Liver (tissue), 9 donors: ENCODE data around the gene PDE4B. TPM values are rescaled to one million over a fixed set of nuclear protein-coding genes. Genes with fewer than 3 reads are reported as not detected.

Experiments
- DNase-seq: peaks from one replicate; pipeline ENCODE4 v3.0.0-alpha.2; 2017; ENCODE audit warnings: low spot score
- H3K27ac ChIP-seq, 2 donors: one replicate each; pipeline ENCODE4 v1.7.0; 2013; ENCODE audit warnings: inconsistent platforms in 2 of 2, low read length in 2 of 2, control low read depth in 1 of 2, low read depth in 1 of 2, mild to moderate bottlenecking in 1 of 2
- H3K27me3 ChIP-seq, 4 donors: one replicate each; pipeline versions ENCODE4 v1.6.1 to v1.7.0; 2013; ENCODE audit warnings: low read length in 3 of 4, inconsistent platforms in 1 of 4, mild to moderate bottlenecking in 1 of 4, moderate library complexity in 1 of 4; ENCODE audit not compliant: control insufficient read depth in 4 of 4, insufficient read depth in 4 of 4
- H3K36me3 ChIP-seq, 4 donors: one replicate each; pipeline versions ENCODE4 v1.6.1 to v1.7.0; 2013; ENCODE audit warnings: low read length in 3 of 4, mild to moderate bottlenecking in 3 of 4, low read depth in 1 of 4, moderate library complexity in 1 of 4; ENCODE audit not compliant: control insufficient read depth in 4 of 4, insufficient read depth in 3 of 4
- H3K4me1 ChIP-seq, 4 donors: one replicate each; pipeline versions ENCODE4 v1.6.1 to v1.7.0; 2013; ENCODE audit warnings: low read length in 3 of 4, mild to moderate bottlenecking in 3 of 4, moderate library complexity in 1 of 4; ENCODE audit not compliant: control insufficient read depth in 4 of 4, insufficient read depth in 4 of 4
- H3K4me3 ChIP-seq, 3 donors: one replicate each; pipeline versions ENCODE4 v1.6.1 to v1.7.0; 2013; ENCODE audit warnings: low read length in 3 of 3, control low read depth in 1 of 3, low read depth in 1 of 3, mild to moderate bottlenecking in 1 of 3
- H3K9ac ChIP-seq, 2 donors: one replicate each; pipeline ENCODE4 v1.7.0; 2013; ENCODE audit warnings: low read length in 2 of 2, mild to moderate bottlenecking in 2 of 2, moderate library complexity in 2 of 2, control low read depth in 1 of 2, low read depth in 1 of 2
- H3K9me3 ChIP-seq, 4 donors: one replicate each; pipeline versions ENCODE4 v1.6.1 to v1.7.0; 2013; ENCODE audit warnings: low read length in 3 of 4; ENCODE audit not compliant: control insufficient read depth in 4 of 4
- ATF3 ChIP-seq: IDR thresholded peaks from 2 replicates; pipeline ENCODE4 v1.6.1; 2016; ENCODE audit warnings: antibody characterized with exemption
- CTCF ChIP-seq: fragments of 150-350 bp; IDR thresholded peaks from 2 replicates; pipeline ENCODE4 v1.5.1; 2017; ENCODE audit warnings: improper control_type of control experiment, low read depth, low read length; ENCODE audit not compliant: missing input control
- EGR1 ChIP-seq, 2 donors: IDR thresholded peaks; 2 replicates each; pipeline ENCODE4 v1.6.1; 2016 to 2018; ENCODE audit warnings: antibody characterized with exemption in 2 of 2, low read depth in 2 of 2
- FOXA1 ChIP-seq: IDR thresholded peaks from 2 replicates; pipeline ENCODE4 v1.6.1; 2016; ENCODE audit warnings: antibody characterized with exemption
- FOXA2 ChIP-seq: IDR thresholded peaks from 2 replicates; pipeline ENCODE4 v1.6.1; 2016; ENCODE audit warnings: antibody characterized with exemption
- GABPA ChIP-seq, 2 donors: IDR thresholded peaks in 1 of 2; conservative IDR thresholded peaks in 1 of 2; 2 replicates each; pipeline ENCODE4 v1.6.1; 2016; ENCODE audit warnings: antibody characterized with exemption in 2 of 2, mild to moderate bottlenecking in 1 of 2, moderate library complexity in 1 of 2
- HNF4A ChIP-seq, 2 donors: conservative IDR thresholded peaks; 2 replicates each; pipeline ENCODE4 v1.6.1; 2016; ENCODE audit warnings: antibody characterized with exemption in 2 of 2, mild to moderate bottlenecking in 2 of 2
- HNF4G ChIP-seq: IDR thresholded peaks from 2 replicates; pipeline ENCODE4 v1.6.1; 2016; ENCODE audit warnings: antibody characterized with exemption
- JUND ChIP-seq, 2 donors: IDR thresholded peaks; 2 replicates each; pipeline ENCODE4 v1.6.1; 2016; ENCODE audit warnings: antibody characterized with exemption in 2 of 2
- MAX ChIP-seq: IDR thresholded peaks from 2 replicates; pipeline ENCODE4 v1.6.1; 2016; ENCODE audit warnings: antibody characterized with exemption
- NR2F2 ChIP-seq: IDR thresholded peaks from 2 replicates; pipeline ENCODE4 v1.6.1; 2016; ENCODE audit warnings: antibody characterized with exemption
- RAD21 ChIP-seq, 2 donors: IDR thresholded peaks; 2 replicates each; pipeline ENCODE4 v1.6.1; 2016; ENCODE audit warnings: antibody characterized with exemption in 2 of 2, mild to moderate bottlenecking in 2 of 2
- REST ChIP-seq: IDR thresholded peaks from 2 replicates; pipeline ENCODE4 v1.6.1; 2016; ENCODE audit warnings: antibody characterized with exemption, mild to moderate bottlenecking
- RXRA ChIP-seq, 2 donors: IDR thresholded peaks; 2 replicates each; pipeline ENCODE4 v1.6.1; 2017 to 2018; ENCODE audit warnings: antibody characterized with exemption in 2 of 2, mild to moderate bottlenecking in 1 of 2
- SP1 ChIP-seq: IDR thresholded peaks from 2 replicates; pipeline ENCODE4 v1.6.1; 2018; ENCODE audit warnings: antibody characterized with exemption, mild to moderate bottlenecking
- TAF1 ChIP-seq: conservative IDR thresholded peaks from 2 replicates; pipeline ENCODE4 v1.6.1; 2016; ENCODE audit warnings: antibody characterized with exemption, mild to moderate bottlenecking
- YY1 ChIP-seq: IDR thresholded peaks from 2 replicates; pipeline ENCODE4 v1.6.1; 2016; ENCODE audit warnings: antibody characterized with exemption, mild to moderate bottlenecking
- ZBTB33 ChIP-seq: IDR thresholded peaks from 2 replicates; pipeline ENCODE4 v1.6.1; 2016; ENCODE audit warnings: antibody characterized with exemption
- WGBS: extraction: QIAGEN DNeasy Blood & Tissue Kit; methylation state at CpG from one replicate; pipeline ENCODE4 v1.1.7; 2013; 5-methylcytosine and 5-hydroxymethylcytosine counted together
- polyA plus RNA-seq, 2 donors: library from polyadenylated mRNA; stranded (reverse) in 1 of 2; unstranded in 1 of 2; fragments of 200-250 nt in 1 of 2; fragments of >200 nt in 1 of 2; fragmentation: Nextera tagmentation in 1 of 2; extraction: Ambion mirVana in 1 of 2; gene quantifications; one replicate each; pipeline versions ENCODE4 v1.2.1 to v1.2.3, GENCODE V29; 2013 to 2015
- total RNA-seq, 2 donors: library from RNA; depleted of rRNA; stranded (reverse); fragments of >200 nt; gene quantifications; one replicate each; pipeline ENCODE4 v1.2.3, GENCODE V29; 2014
- donor health status: healthy.
- donor health status: healthy.
- donor health status: healthy.
- donor health status: healthy.
- donor health status: healthy.

PDE4B gene
- total and polyA plus RNA-seq, 4 donors = 1.9 to 3.9 (median 2.7) TPM

GRCh38 chr1:66354311-66355201 lies 561.9 kb downstream of the PDE4B start:
- H3K36me3 ChIP-seq = peaks cover 0 to 6% (median 2%) of the 10 kb centered on the region in 4 donors
- no peak overlapping the region for H3K27ac ChIP-seq
- 59% methylated on average over 5 of the region's 5 CpGs for WGBS
- no peaks in the 10 kb centered on the region for H3K27me3 ChIP-seq
- H3K4me1 ChIP-seq = peaks cover under 1 to 4% (median under 1%) of the 10 kb centered on the region in 4 donors
- H3K9ac ChIP-seq = no peak overlapping the region
- DNase-seq = no peak
- H3K9me3 ChIP-seq = no peaks in the 10 kb centered on the region
- H3K4me3 ChIP-seq = no peak overlapping the region
- TF ChIP-seq ZBTB33 = no peak
- TF ChIP-seq YY1 = no peak
- TF ChIP-seq RAD21 (IDR thresholded peaks at IDR 0.05) = peak in 1 of 2 donors; percentile 8

- Histone ChIP-seq H3K9ac (no peak overlapping the region), H3K36me3 (peaks cover 0 to 6% (median 2%) of the 10 kb centered on the region in 4 donors), H3K4me3 (no peak overlapping the region), H3K27me3 (no peaks in the 10 kb centered on the region), H3K9me3 (no peaks in the 10 kb centered on the region), H3K27ac (no peak overlapping the region), H3K4me1 (peaks cover 0 to 1% (median 0%) of the 10 kb centered on the region in 4 donors)
- no peak for DNase-seq
- TF ChIP-seq GABPA (IDR thresholded peaks at IDR 0.05 in 1 of 2, conservative IDR thresholded peaks at IDR 0.05 in 1 of 2) = no peak
- no peak for TF ChIP-seq NR2F2
- no peak for TF ChIP-seq JUND (IDR thresholded peaks at IDR 0.05)
- TF ChIP-seq MAX = no peak
- no peak for TF ChIP-seq TAF1
- TF ChIP-seq CTCF = no peak
- TF ChIP-seq ATF3 = no peak
- no peak for TF ChIP-seq REST
- TF ChIP-seq EGR1 (IDR thresholded peaks at IDR 0.05; ENCODE audit: low read depth in 2 of 2) = no peak
- no peak for TF ChIP-seq HNF4A (conservative IDR thresholded peaks at IDR 0.05)
- TF ChIP-seq RXRA (IDR thresholded peaks at IDR 0.05) = no peak
- no peak for TF ChIP-seq ZBTB33
- TF ChIP-seq SP1 = no peak
- no peak for TF ChIP-seq HNF4G
- no peak for TF ChIP-seq FOXA2
- no peak for TF ChIP-seq FOXA1
- WGBS = 74% methylated on average over 1 of the region's 1 CpG
Observed at GRCh38 chr1:66355756-66356155, 563.1 kb downstream of the PDE4B start.
